HG02642 (cell line): ENCODE data around the gene NXT1.

ENCODE experiments used
- ATAC-seq: cut with Tn5 transposase; IDR thresholded peaks from one replicate; pipeline ENCODE4 v1.9.1; 2021; ENCODE audit warnings: mild to moderate bottlenecking; ENCODE audit not compliant: unreplicated experiment, poor library complexity

NXT1 gene

DNA sequence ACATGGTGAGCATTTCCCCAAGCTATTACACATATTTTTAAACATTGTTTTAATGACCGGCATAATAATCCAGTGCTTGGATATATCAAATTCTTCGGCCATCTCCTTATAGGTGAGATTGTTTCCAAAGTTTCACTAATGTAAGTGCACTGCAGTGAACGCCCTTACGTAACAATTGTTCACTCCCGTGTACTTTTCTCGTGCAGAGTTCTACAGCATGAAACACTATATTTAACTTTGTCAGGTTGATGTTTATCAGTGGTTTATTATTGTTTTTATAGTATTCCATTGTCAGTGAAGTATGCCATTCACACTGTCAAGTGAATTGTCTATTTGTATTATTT lies 7.9 kb downstream of the NXT1 start:
- ATAC-seq, result no peak

DNA sequence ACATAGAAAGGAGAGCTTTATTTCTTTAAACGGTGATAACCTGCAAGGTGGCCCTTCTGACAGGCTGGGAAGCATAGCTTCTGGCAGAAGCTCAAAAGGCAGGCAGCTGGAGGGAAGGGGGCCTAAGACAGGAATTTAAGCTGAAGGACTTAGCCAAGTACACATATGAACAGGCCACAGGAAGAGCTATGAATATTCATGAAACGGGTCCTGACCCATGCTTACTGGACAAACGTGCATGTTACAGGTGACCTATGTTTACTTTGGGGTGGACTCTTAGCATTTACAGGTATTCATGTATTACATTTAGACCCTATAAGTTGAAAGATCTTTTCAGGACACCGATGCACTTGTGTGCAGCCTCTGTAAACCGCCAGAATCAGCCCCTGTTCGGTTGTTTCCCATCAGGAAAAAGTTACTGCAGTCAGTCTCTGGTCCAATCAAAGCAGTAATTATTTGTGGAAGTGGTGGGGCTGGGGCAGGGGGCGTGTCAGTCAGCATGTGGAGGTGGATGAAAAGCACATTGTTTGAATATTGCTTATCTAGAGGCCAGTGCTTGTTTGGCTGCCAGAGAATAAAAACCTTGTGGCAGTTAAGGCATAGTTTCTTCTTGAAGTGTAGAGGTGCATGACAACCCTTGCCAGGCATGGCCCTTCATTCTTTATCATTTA lies 8.5 kb downstream of the NXT1 start:
- no peak for ATAC-seq

DNA sequence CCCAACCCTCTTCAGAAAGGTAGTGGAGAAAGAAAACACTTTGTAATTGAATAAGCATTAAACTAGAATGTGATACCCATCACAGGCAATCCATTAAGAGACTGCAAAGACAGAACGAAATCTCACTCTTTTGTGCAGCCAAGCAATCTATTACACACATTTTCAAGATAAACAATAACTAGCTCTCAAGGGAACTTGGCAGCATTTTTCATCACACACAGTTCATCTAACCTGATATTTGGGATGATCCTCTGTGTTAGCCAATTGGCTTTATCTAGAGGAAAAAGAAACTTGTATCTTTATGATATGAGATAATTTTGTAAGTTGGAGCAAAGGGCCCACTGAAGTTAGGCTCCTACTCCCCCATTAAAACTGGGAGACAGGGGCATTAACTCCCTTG lies 9.9 kb downstream of the NXT1 start:
- no peak for ATAC-seq

- ATAC-seq, result no peak
These were observed 10.5 kb downstream of the NXT1 start for GRCh38 chr20:23361119-23361475.

DNA sequence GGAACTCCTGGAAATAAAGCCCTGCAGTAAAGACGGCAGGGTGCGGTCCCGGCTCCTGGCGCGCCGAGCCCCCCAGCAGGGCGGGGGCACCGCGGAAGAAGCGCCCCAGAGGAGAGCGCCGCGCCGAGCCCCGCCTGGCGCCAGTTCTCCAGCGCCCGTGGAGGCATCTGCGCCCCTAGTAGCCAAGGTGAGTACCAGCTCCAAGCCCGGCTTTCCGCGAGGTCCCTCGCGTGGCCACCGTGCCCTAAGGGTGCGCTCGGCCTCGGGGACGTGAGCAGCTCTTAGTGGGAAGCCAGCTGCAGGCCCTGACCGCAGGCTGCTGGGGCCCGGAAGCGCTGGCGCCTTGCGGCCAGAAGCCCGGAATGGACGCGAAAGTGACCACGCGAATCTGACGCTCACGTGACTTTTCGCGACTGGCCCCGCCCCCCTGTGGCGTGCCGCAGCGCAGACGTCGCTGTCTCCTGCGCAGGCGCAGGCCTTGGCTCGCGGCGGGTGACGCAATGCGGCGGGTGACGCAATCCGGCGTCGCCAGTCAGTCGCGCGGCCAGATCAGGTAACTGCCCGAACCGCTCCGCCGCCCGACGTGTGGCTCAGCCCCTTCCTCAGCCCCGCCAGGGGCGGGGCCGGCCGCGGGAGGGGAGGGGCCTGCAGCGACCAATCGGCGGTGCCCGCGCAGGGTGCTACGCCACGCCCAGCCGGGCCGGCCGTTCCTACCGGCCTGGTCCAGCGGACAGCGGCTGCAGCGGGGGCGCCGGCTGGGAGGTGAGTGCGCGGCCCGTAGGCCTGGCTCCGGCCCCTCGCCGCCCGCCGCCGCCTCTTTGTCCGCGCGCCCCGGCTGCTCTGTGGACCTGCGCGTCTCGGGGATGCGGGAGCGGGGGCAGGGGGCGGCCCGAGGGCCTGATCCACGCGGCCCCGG lies 11.1 kb downstream of the NXT1 start, which contains the start of gene GZF1:
Gene GZF1 (plus strand): TSS at position 707 of the 916 bp plus-strand sequence. CDS start 2,202 bp downstream, outside the sequence.
- ATAC-seq, result peak; percentile 72

DNA sequence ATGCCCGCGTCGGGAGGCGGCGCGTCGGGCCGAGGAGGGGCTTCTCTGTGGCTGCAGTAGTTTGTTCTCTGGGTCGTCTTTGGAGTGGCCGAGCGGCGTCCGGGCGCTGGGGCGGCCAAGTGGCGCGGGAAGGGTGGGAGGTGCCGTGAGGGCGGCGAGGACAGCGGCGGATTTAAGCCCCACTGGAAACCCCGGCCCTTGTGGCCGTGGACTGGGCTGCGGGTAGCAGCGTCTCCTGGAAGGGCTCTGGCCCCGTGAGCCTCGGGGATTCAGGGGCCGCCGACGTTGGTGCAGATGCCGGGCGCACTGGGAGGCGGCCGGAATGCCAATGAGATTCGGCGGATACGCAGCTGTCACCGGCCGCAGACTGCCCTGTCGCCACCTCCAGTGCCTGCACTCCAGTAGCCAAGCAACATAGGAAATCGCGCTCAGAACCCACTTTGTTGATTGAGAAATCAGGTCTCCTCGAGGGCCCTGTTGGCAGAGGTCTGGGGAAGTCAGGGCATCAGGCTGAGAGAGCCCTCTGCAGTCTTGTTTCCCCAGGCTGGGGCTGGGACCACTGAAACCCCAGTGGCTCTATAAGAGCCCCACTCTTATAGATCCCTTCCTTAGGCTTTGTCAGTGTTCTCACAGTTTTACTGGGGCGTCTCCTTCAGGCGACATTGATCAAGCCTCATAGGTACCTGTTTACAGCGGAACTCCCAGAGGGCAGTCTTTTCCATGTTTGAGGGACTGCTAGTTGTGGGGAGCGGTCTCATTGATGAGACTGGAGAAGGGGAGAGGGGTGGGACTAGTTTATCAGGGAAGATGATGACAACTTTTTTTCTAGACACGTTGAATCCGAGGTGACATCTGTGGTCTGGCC lies 12.0 kb downstream of the NXT1 start:
- peak; percentile 2 for ATAC-seq

GRCh38 chr20:23363257-23363649 lies 12.7 kb downstream of the NXT1 start:
- no peak for ATAC-seq

GRCh38 chr20:23365390-23366165 lies 15.0 kb downstream of the NXT1 start:
- ATAC-seq, result no peak

DNA sequence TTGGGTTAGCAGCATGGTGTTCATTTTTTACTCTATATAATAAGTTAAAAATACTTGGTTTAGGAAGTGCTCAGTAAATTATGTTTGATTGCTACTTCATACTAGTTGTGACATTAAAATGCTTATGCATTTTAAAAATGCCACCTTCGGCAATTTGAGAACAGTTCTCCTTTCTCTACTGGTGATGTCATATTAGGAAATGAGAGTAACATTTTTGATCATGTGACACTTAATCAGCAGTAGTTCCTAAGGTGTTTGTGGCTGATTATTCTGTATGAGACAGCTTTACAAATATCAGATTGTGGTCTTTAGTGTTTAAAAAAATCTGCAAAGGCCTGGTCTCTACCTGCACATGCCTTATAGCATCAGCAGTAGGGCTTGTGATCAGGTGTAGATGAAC lies 15.8 kb downstream of the NXT1 start:
- ATAC-seq, result no peak

- no peak for ATAC-seq
These were observed 17.2 kb downstream of the NXT1 start for GRCh38 chr20:23367770-23368169.

DNA sequence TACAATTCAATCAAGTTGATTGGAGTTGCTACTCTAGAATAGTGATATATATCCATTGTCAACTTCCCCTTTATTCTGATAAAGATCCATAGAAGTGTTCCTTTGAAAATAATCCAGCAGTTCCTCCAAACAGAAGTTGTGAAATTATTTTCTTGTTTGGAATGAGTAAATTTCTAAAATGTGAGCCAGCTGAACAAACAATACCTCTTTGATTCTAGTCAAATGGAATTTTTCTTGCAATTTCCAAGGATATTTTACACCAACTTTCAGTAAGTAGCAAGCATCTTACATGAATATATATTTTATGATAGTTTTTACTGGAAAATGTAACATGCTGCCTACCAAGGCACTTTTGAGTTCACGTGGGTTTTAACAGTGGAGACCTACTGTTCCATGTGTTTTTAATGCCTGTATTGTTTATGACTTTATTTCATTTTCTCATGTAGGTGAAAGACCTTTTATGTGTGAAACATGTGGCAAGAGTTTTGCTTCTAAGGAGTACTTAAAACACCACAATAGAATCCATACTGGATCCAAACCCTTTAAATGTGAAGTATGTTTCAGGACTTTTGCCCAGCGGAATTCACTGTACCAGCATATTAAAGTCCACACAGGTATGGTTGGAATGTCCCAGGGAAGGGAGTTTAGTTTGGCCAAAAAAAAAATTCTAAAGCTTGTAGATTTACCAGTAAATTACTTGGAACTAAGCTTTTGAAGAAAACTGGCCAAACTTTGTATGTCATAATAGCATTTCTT lies 17.9 kb downstream of the NXT1 start:
- no peak for ATAC-seq

DNA sequence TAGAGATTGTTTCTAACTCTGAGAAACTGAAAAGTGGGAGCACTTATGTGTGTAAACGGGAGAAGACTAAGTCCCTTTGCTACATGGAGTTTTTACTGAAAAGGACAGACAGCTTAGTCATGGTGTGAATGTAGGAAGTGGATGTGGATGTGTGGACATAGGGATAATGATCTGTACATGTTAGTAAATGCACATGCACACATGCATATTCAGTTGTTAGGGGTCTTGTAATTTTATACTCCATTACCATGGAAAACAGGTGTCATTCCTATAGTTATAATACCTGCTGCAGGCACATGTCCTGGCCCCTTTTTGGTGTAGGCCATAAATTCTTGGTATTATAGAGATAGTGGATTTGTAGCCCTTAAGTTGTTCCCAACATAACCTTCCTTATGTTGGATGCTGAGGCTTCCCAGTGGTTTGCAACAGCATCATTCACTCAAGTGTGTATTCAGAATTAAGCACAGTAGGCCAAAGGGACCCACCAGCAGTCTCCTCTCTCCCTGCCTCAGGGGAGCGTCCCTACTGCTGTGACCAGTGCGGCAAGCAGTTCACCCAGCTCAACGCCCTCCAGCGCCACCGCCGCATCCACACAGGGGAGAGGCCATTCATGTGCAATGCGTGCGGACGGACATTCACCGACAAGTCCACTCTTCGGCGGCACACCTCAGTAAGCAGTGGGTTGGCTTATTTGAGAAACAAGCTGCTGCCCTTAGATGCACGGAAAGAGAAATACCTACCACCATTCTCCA lies 18.7 kb downstream of the NXT1 start:
- no peak for ATAC-seq

DNA sequence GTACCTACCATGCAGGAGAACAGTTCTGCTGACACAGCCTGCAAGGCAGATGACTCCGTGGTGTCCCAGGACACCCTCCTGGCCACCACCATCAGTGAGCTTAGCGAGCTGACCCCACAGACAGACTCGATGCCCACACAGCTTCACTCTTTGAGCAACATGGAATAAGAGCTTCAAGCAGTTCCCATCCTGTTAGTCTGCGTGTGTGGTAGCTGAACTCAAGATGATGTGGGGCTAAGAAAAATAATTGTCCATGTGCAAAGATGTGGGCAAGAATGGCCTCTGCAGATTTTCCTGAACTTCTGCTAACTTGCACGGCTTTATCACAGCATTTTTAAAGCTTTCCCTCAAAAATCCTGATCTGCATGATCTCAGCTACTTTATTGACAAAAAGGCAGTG lies 19.7 kb downstream of the NXT1 start:
- ATAC-seq, result no peak

DNA sequence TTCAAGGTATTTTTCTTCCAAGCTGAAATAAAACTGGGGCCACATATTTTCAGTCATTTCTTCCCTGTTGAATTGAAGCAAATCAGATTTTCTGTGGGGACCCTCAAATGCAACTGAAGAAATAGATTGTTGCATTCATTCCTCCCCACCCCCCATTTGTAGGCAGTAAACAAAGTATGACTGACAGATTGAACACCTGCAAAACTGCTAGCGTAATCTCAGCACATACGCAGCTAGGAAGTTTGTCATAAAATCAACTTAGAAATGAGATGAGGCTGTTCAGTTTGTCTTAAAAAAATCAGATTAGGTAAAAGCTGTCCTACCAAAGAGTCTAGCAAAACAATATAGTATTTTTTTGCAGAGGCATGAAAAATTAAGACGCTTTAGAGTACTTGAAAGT lies 20.3 kb downstream of the NXT1 start:
- no peak for ATAC-seq

GRCh38 chr20:23371496-23371895 lies 20.9 kb downstream of the NXT1 start:
- ATAC-seq, result no peak

DNA sequence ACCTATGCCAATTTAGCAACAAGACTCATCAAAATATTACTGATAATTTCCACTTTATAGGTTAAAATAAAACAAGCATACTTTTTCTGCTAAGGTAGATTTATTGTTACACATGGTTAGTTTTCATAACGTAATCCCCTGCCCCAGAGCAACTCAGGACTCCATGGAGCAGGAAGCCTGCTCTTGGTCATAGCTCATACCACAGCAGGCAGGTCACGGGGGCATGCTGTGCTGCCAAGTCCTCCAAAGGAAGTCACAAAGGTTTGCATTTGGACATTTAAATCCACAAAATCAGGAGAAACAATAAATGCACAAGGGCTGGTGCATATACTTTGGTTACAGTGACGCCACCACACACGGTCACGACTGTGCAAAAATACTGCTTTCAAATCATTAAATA lies 23.9 kb downstream of the NXT1 start:
- ATAC-seq, result no peak

DNA sequence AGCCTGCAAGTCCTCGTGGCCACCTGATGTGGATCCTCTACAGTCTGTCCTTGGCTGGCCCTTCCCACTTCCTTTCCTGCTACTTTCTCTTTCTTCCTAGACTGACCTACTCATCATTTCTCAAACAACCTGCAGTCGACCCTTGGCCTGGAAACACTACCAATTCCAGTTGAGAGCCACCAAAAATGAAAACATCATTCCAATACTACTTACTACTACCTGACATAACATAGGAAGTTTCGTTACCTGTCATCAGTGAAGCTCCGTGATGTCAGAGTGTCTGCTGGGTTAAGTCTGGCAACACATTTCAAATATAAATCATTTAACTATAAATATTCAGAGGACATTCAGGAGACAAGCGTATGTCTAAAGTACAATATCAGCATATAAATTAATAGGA lies 25.2 kb downstream of the NXT1 start:
- ATAC-seq, result no peak

- ATAC-seq, result no peak
These were observed 29.2 kb downstream of the NXT1 start for GRCh38 chr20:23379772-23380171.

DNA sequence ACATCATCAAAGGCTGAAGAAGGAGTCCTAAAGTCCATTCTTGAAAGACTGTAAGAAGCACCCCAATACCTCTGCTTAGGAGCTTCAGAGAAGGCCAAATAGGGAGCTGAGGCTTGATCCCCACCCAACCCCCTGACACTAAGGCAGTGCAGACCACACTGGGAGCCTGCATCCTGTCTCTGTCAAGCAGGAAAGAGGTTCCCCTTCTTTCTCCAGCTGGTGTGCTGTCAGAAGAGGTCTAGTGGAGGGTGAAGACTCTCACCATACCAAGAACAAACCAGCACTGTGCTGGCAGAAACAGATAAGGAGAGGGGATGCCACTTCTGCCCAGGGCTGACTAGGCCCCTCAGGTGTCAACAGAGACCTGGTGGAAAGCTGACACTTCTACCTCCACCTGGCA lies 31.3 kb downstream of the NXT1 start:
- ATAC-seq, result no peak
